Measurements from ENCODE around the gene PLA2G4C.

PLA2G4C gene

GRCh38 chr19:48061401-48062344 is 48.9 kb downstream of the PLA2G4C start:
- DNase-seq (ENCODE audit: low spot score), result no peak
- in situ Hi-C loops (cut with MboI; ENCODE audit: low sequenced_read_pairs, unreplicated experiment), result no loop called here
- no peak for TF ChIP-seq CTCF (IDR thresholded peaks at IDR 0.05; ENCODE audit: borderline replicate concordance, control extremely low read depth, extremely low read depth, insufficient read depth, missing control alignments)

GRCh38 chr19:48060381-48060780 is 50.2 kb downstream of the PLA2G4C start:
- DNase-seq (ENCODE audit: low spot score), result no peak
- TF ChIP-seq CTCF (IDR thresholded peaks at IDR 0.05; ENCODE audit: borderline replicate concordance, control extremely low read depth, extremely low read depth, insufficient read depth, missing control alignments), result no peak
- in situ Hi-C loops (cut with MboI; ENCODE audit: low sequenced_read_pairs, unreplicated experiment), result no loop called here

DNA sequence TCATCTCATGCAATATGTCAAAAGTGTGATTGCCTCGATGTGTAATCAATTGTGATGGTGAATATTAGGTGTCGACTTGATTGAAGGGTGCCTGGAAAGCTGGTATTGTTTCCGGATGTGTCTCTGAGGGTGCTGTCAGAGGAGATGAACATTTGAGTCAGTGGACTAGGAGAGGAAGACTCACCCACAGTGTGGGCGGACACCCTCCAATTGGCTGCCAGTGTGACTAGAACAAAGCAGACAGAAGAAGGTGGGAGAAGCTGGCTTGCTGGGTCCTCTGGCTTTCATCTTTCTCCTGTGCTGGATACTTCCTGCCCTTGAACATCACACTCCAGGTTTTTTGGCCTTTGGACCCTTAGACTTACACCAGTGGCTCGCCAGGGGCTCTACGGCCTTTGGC is 51.3 kb downstream of the PLA2G4C start:
- in situ Hi-C loops (cut with MboI; ENCODE audit: low sequenced_read_pairs, unreplicated experiment), result no loop called here
- no peak for DNase-seq (ENCODE audit: low spot score)
- no peak for TF ChIP-seq CTCF (IDR thresholded peaks at IDR 0.05; ENCODE audit: borderline replicate concordance, control extremely low read depth, extremely low read depth, insufficient read depth, missing control alignments)

DNA sequence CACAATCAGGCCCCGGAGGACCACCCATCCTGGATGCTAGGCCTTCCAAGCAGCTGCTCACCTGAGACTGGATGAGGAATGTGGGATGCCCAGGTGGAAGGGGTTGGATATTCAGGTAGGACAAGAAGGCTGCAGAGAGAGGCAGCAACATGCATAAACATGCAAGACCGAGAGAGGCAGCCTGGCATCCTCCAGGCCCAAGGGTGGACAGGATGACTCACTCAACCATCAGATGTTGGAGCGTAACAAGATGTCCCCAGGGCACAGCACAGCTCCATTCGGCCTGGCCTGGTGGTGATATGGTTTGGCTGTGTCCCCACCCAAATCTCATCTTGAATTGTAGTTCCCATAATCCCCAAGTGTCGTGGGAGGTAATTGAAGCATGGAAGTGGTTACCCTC is 56.8 kb downstream of the PLA2G4C start:
- DNase-seq (ENCODE audit: low spot score), result no peak
- no peak for TF ChIP-seq CTCF (IDR thresholded peaks at IDR 0.05; ENCODE audit: borderline replicate concordance, control extremely low read depth, extremely low read depth, insufficient read depth, missing control alignments)
- in situ Hi-C loops (cut with MboI; ENCODE audit: low sequenced_read_pairs, unreplicated experiment), result no loop called here

DNA sequence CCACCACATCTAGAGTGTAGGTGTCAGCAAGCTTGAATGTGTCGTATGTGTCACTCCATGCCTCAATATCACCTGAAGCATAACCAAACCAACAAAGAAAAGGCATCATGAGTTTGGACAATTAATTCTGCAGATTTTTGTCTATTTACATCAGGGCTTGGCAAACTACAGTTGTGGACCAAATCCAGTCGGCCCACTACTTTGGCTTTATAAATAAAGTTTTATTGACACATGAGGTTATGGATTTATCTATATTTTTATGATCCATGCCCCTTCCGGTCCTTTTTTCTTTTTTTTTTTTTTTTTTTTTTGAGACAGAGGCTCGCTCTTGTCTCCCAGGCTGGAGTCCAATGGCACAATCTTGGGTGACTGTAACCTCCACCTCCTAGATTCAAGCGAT is 57.5 kb downstream of the PLA2G4C start:
- no peak for TF ChIP-seq CTCF (IDR thresholded peaks at IDR 0.05; ENCODE audit: borderline replicate concordance, control extremely low read depth, extremely low read depth, insufficient read depth, missing control alignments)
- no peak for DNase-seq (ENCODE audit: low spot score)
- in situ Hi-C loops (cut with MboI; ENCODE audit: low sequenced_read_pairs, unreplicated experiment), result no loop called here

- no peak for DNase-seq (ENCODE audit: low spot score)
- TF ChIP-seq CTCF (IDR thresholded peaks at IDR 0.05; ENCODE audit: borderline replicate concordance, control extremely low read depth, extremely low read depth, insufficient read depth, missing control alignments), result no peak
- in situ Hi-C loops (cut with MboI; ENCODE audit: low sequenced_read_pairs, unreplicated experiment), result no loop called here
Observed at GRCh38 chr19:48051335-48052033, 59.1 kb downstream of the PLA2G4C start.

Data from GM13976 (cell line).